ENCODE data around the gene ZNF160.

ZNF160 gene

GRCh38 chr19:53091413-53092254 is 11.6 kb downstream of the ZNF160 start:
- no peak overlapping the region for H3K9ac ChIP-seq (ENCODE audit: insufficient read length, low read depth)
- peaks cover 44% of the 10 kb centered on the region for H3K36me3 ChIP-seq (ENCODE audit: insufficient read depth, insufficient read length, low read length)
- no peaks in the 10 kb centered on the region for H3K27me3 ChIP-seq (ENCODE audit: insufficient read depth, insufficient read length)
- H3K4me1 ChIP-seq (ENCODE audit: insufficient read depth, insufficient read length) = no peaks in the 10 kb centered on the region
- no peaks in the 10 kb centered on the region for H3K9me3 ChIP-seq (ENCODE audit: insufficient read depth, low read length)
- no peak overlapping the region for H3K4me3 ChIP-seq (ENCODE audit: insufficient read length, low read depth)
- DNase-seq (ENCODE audit: low read depth, low spot score) = peak; percentile 36
- TF ChIP-seq ZNF274 (IDR thresholded peaks at IDR 0.05; ENCODE audit: low read depth, low read length) = no peak
- TF ChIP-seq SUZ12 (IDR thresholded peaks at IDR 0.05; ENCODE audit: extremely low read depth, insufficient read depth, insufficient read length) = no peak
- TF ChIP-seq YY1 (IDR thresholded peaks at IDR 0.05; ENCODE audit: insufficient read depth, insufficient read length) = no peak

GRCh38 chr19:53088091-53088490 is 15.1 kb downstream of the ZNF160 start:
- no peak for DNase-seq (ENCODE audit: low read depth, low spot score)
- Histone ChIP-seq H3K4me1 (ENCODE audit: insufficient read depth, insufficient read length) (no peaks in the 10 kb centered on the region), H3K36me3 (ENCODE audit: insufficient read depth, insufficient read length, low read length) (peaks cover 64% of the 10 kb centered on the region), H3K27me3 (ENCODE audit: insufficient read depth, insufficient read length) (no peaks in the 10 kb centered on the region), H3K4me3 (ENCODE audit: insufficient read length, low read depth) (no peak overlapping the region), H3K9me3 (ENCODE audit: insufficient read depth, low read length) (no peaks in the 10 kb centered on the region), H3K9ac (ENCODE audit: insufficient read length, low read depth) (no peak overlapping the region)
- TF ChIP-seq ZNF274 (IDR thresholded peaks at IDR 0.05; ENCODE audit: low read depth, low read length) = no peak
- no peak for TF ChIP-seq SUZ12 (IDR thresholded peaks at IDR 0.05; ENCODE audit: extremely low read depth, insufficient read depth, insufficient read length)
- TF ChIP-seq YY1 (IDR thresholded peaks at IDR 0.05; ENCODE audit: insufficient read depth, insufficient read length) = no peak

GRCh38 chr19:53086949-53087348 is 16.3 kb downstream of the ZNF160 start:
- no peak for DNase-seq (ENCODE audit: low read depth, low spot score)
- Histone ChIP-seq H3K9ac (ENCODE audit: insufficient read length, low read depth) (no peak overlapping the region), H3K9me3 (ENCODE audit: insufficient read depth, low read length) (no peaks in the 10 kb centered on the region), H3K36me3 (ENCODE audit: insufficient read depth, insufficient read length, low read length) (peaks cover 72% of the 10 kb centered on the region), H3K4me1 (ENCODE audit: insufficient read depth, insufficient read length) (no peaks in the 10 kb centered on the region), H3K27me3 (ENCODE audit: insufficient read depth, insufficient read length) (no peaks in the 10 kb centered on the region), H3K4me3 (ENCODE audit: insufficient read length, low read depth) (no peak overlapping the region)
- TF ChIP-seq SUZ12 (IDR thresholded peaks at IDR 0.05; ENCODE audit: extremely low read depth, insufficient read depth, insufficient read length) = no peak
- no peak for TF ChIP-seq YY1 (IDR thresholded peaks at IDR 0.05; ENCODE audit: insufficient read depth, insufficient read length)
- TF ChIP-seq ZNF274 (IDR thresholded peaks at IDR 0.05; ENCODE audit: low read depth, low read length) = no peak

GRCh38 chr19:53085496-53085895 is 17.7 kb downstream of the ZNF160 start:
- Histone ChIP-seq H3K9me3 (ENCODE audit: insufficient read depth, low read length) (no peaks in the 10 kb centered on the region), H3K9ac (ENCODE audit: insufficient read length, low read depth) (no peak overlapping the region), H3K4me1 (ENCODE audit: insufficient read depth, insufficient read length) (no peaks in the 10 kb centered on the region), H3K4me3 (ENCODE audit: insufficient read length, low read depth) (no peak overlapping the region), H3K27me3 (ENCODE audit: insufficient read depth, insufficient read length) (no peaks in the 10 kb centered on the region), H3K36me3 (ENCODE audit: insufficient read depth, insufficient read length, low read length) (peaks cover 64% of the 10 kb centered on the region)
- no peak for DNase-seq (ENCODE audit: low read depth, low spot score)
- TF ChIP-seq ZNF274 (IDR thresholded peaks at IDR 0.05; ENCODE audit: low read depth, low read length) (no peak), SUZ12 (IDR thresholded peaks at IDR 0.05; ENCODE audit: extremely low read depth, insufficient read depth, insufficient read length) (no peak), YY1 (IDR thresholded peaks at IDR 0.05; ENCODE audit: insufficient read depth, insufficient read length) (no peak)

GRCh38 chr19:53082929-53083328 is 20.3 kb downstream of the ZNF160 start:
- Histone ChIP-seq H3K9me3 (ENCODE audit: insufficient read depth, low read length) (no peaks in the 10 kb centered on the region), H3K27me3 (ENCODE audit: insufficient read depth, insufficient read length) (no peaks in the 10 kb centered on the region), H3K36me3 (ENCODE audit: insufficient read depth, insufficient read length, low read length) (peaks cover 42% of the 10 kb centered on the region), H3K4me3 (ENCODE audit: insufficient read length, low read depth) (no peak overlapping the region), H3K9ac (ENCODE audit: insufficient read length, low read depth) (no peak overlapping the region), H3K4me1 (ENCODE audit: insufficient read depth, insufficient read length) (no peaks in the 10 kb centered on the region)
- no peak for DNase-seq (ENCODE audit: low read depth, low spot score)
- TF ChIP-seq YY1 (IDR thresholded peaks at IDR 0.05; ENCODE audit: insufficient read depth, insufficient read length) = no peak
- no peak for TF ChIP-seq ZNF274 (IDR thresholded peaks at IDR 0.05; ENCODE audit: low read depth, low read length)
- no peak for TF ChIP-seq SUZ12 (IDR thresholded peaks at IDR 0.05; ENCODE audit: extremely low read depth, insufficient read depth, insufficient read length)

GRCh38 chr19:53079313-53079924 is 23.8 kb downstream of the ZNF160 start:
- TF ChIP-seq ZNF274 (IDR thresholded peaks at IDR 0.05; ENCODE audit: low read depth, low read length) = no peak
- no peak for TF ChIP-seq YY1 (IDR thresholded peaks at IDR 0.05; ENCODE audit: insufficient read depth, insufficient read length)
- TF ChIP-seq SUZ12 (IDR thresholded peaks at IDR 0.05; ENCODE audit: extremely low read depth, insufficient read depth, insufficient read length) = no peak
- H3K9ac ChIP-seq (ENCODE audit: insufficient read length, low read depth) = no peak overlapping the region
- no peaks in the 10 kb centered on the region for H3K9me3 ChIP-seq (ENCODE audit: insufficient read depth, low read length)
- DNase-seq (ENCODE audit: low read depth, low spot score) = no peak
- no peak overlapping the region for H3K4me3 ChIP-seq (ENCODE audit: insufficient read length, low read depth)
- peaks cover 22% of the 10 kb centered on the region for H3K36me3 ChIP-seq (ENCODE audit: insufficient read depth, insufficient read length, low read length)
- no peaks in the 10 kb centered on the region for H3K4me1 ChIP-seq (ENCODE audit: insufficient read depth, insufficient read length)
- no peaks in the 10 kb centered on the region for H3K27me3 ChIP-seq (ENCODE audit: insufficient read depth, insufficient read length)

GRCh38 chr19:53078668-53079067 is 24.6 kb downstream of the ZNF160 start:
- TF ChIP-seq ZNF274 (IDR thresholded peaks at IDR 0.05; ENCODE audit: low read depth, low read length) (no peak), SUZ12 (IDR thresholded peaks at IDR 0.05; ENCODE audit: extremely low read depth, insufficient read depth, insufficient read length) (no peak), YY1 (IDR thresholded peaks at IDR 0.05; ENCODE audit: insufficient read depth, insufficient read length) (no peak)
- H3K4me1 ChIP-seq (ENCODE audit: insufficient read depth, insufficient read length) = no peaks in the 10 kb centered on the region

More at GRCh38 chr19:53078668-53079067, 24.6 kb downstream of the ZNF160 start:
- Histone ChIP-seq H3K27me3 (ENCODE audit: insufficient read depth, insufficient read length) (no peaks in the 10 kb centered on the region), H3K4me3 (ENCODE audit: insufficient read length, low read depth) (no peak overlapping the region), H3K36me3 (ENCODE audit: insufficient read depth, insufficient read length, low read length) (peaks cover 24% of the 10 kb centered on the region), H3K9me3 (ENCODE audit: insufficient read depth, low read length) (no peaks in the 10 kb centered on the region), H3K9ac (ENCODE audit: insufficient read length, low read depth) (no peak overlapping the region)
- DNase-seq (ENCODE audit: low read depth, low spot score) = no peak
